Iris pigment epithelial cell (primary cell): Measurements from ENCODE around the gene CCNG2.

Experiments
- DNase-seq: peaks from one replicate; pipeline ENCODE4 v3.0.0-alpha.2; 2011; ENCODE audit warnings: low read depth

Gene CCNG2

DNA sequence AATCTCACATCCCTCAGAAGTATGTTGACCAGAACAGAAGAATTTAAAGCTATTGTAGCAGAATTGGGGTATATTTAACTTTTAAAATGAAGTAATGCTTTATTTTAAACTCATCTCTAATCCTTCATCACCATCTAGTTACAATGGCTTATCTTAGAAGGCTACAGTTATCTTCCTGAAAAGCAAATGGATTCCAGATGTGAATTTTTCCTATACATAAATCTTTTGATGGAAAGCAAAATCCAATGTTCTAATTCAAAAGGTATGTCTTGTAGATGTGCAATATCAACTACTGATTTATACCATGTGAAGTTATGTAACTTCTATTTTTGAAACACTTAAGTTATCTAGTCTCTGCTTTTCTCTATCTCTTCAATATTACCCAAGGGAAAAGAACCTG is 47.6 kb downstream of the CCNG2 start:
- no peak for DNase-seq

- no peak for DNase-seq
Measured at GRCh38 chr4:77209012-77209411, 52.0 kb downstream of the CCNG2 start.

GRCh38 chr4:77209936-77210335 is 52.9 kb downstream of the CCNG2 start:
- DNase-seq = no peak

- no peak for DNase-seq
Measured at GRCh38 chr4:77215107-77215506, 58.1 kb downstream of the CCNG2 start.

DNA sequence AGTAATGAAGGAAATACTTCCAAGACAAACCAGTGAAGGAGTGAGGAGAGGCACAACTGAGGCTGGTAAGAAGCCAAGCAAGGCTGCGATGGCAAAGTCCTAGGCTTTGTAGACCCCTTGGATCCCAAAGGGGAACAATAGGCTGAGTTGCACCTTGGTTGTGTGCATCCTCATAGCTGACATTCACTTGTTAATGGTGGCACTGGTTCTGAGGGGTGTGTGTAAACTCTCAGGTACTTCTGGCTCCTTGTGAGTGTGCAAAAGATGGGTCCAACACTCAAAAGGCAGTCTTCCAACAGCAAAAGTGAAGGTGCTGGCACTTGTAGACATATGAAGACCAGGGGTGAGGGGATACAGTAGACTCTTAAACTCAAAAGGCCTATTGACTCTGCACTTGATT is 60.5 kb downstream of the CCNG2 start:
- DNase-seq = no peak

DNA sequence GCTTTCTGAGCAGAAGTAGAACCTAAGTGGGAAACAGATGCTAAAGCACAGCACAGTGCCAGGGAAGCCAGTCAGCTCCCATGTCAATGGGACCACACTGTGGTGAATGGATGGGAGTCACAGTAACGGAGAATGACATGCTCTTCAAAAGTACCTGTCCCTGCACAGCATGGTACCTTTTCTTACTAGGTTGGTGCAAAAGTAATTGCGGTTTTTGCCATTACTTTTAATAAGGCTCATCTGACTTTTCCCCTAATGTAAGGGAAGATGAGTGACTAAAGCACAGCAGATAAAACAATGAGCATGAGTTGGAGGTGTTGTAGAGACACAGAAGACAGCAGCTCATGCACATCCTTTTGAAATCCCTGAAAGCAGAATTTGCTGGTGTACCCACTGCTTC is 62.3 kb downstream of the CCNG2 start:
- DNase-seq = no peak
